AG09309 (cell line): Measurements from ENCODE around the gene BEND7.
"Not testable (repeated sequence)": the region's sequence is repeated elsewhere in the genome, so short reads cannot be mapped to it uniquely, and the experiment has no call there.

Source experiments
- DNase-seq: peaks from one replicate; pipeline ENCODE4 v3.0.0-alpha.2; 2010; ENCODE audit warnings: low read depth
- H3K4me3 ChIP-seq: 2 replicates; pipeline ENCODE4 v1.5.1; 2011; ENCODE audit warnings: mild to moderate bottlenecking, low read depth, low read length, moderate library complexity; ENCODE audit not compliant: control insufficient read depth
- CTCF ChIP-seq: IDR thresholded peaks from 2 replicates; pipeline ENCODE4 v1.5.1; 2011; ENCODE audit warnings: mild to moderate bottlenecking, low read depth, low read length, inconsistent platforms; ENCODE audit not compliant: insufficient read depth, control insufficient read depth; ENCODE audit errors: missing control alignments

Gene BEND7

GRCh38 chr10:13437026-13437555, 91.7 kb downstream of the BEND7 start:
- no peak overlapping the region for H3K4me3 ChIP-seq
- no peak for TF ChIP-seq CTCF
- DNase-seq: no peak

- not testable (repeated sequence) for DNase-seq, H3K4me3 ChIP-seq
Observed at GRCh38 chr10:13427943-13428342, 100.9 kb downstream of the BEND7 start.

GRCh38 chr10:13425397-13425796, 103.4 kb downstream of the BEND7 start:
- no peak for DNase-seq
- no peak overlapping the region for H3K4me3 ChIP-seq
- no peak for TF ChIP-seq CTCF

DNA sequence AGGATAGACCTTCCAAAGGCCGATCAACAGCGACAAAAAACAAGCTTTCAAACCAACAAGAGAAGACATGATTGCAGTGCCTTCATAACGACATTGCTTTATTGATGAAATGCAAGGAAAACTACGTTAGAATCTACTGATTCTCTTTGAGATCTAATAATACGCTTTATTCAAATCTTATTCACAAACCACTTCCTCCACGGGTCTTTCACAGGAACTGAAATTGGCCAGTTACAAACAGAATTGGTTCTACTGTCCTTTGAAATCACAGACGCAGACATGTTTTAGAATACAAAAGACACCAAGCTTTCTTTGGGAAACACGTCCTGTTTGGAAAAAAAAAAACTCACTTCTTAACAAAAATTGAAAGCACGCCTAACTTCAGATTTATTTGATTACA, 106.0 kb downstream of the BEND7 start:
- H3K4me3 ChIP-seq: no peak overlapping the region
- TF ChIP-seq CTCF: no peak
- no peak for DNase-seq

DNA sequence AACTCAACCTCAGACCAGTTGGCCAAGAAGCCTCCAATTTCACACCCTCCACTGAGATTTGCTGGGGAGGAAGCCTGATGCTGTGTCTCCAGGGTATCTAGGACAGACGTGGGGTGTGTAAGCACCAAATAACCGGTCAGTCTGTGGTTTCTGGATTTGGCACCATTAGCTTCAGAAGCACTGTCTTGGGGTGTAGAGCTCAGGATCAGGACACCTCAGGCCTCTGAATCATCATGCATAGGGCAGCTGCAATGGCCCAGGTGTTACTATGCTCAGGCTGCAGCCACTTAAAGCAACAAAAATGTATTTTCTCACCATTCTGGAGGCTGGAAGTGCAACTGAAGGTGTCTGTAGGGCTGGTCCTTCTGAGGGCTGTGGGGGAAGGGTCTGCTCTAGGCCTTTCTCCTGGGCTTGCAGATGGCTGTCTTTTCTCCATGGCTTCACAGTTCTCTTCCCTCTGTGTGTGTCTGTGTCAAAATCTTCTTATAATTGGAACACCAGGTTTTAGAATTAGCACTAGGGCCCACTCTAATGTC, 107.4 kb downstream of the BEND7 start:
- no peak for DNase-seq
- no peak for TF ChIP-seq CTCF
- no peak overlapping the region for H3K4me3 ChIP-seq

- DNase-seq: no peak
- H3K4me3 ChIP-seq: no peak overlapping the region
- no peak for TF ChIP-seq CTCF
Observed at GRCh38 chr10:13420532-13421307, 108.1 kb downstream of the BEND7 start.

DNA sequence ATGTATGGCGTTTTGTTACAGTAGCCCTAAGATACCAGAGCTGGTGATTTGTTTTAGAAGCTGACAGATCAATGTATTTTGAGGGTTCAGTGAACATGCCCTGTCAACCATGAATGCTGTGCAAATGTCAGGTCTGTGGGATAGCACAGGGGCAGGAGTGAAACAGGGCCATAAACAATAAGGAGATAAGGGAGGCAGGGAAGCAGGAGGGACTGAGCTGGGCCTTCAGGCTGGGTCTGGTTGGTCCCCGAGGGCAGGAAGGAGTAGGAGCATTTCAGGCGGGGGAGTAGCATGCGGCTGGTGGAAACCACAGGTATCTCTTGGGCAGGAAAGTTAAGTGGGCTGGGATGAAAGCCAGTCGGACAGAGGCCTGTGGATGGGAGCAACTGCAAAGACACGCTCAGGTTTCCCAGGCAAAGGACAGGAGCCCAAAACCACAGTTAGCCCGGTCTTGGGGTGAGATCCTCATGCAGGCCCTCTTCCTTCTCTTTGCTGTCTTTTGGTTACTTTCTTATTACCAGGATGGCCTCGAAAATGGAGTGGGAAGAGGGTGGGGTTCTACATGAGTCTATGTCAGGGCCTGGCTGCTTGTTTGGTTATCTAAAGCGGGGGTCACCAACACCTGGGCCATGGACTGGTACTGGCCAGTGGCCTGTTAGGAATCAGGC, 111.2 kb downstream of the BEND7 start:
- no peak overlapping the region for H3K4me3 ChIP-seq
- no peak for TF ChIP-seq CTCF
- DNase-seq: no peak
